ENCODE results near the gene ABCB9. TPM values are rescaled to one million over a fixed set of nuclear protein-coding genes. Genes with fewer than 3 reads are reported as not detected.

The ABCB9 gene
- total RNA-seq, 1 experiment from 2014 or later, result 32.7 TPM

DNA sequence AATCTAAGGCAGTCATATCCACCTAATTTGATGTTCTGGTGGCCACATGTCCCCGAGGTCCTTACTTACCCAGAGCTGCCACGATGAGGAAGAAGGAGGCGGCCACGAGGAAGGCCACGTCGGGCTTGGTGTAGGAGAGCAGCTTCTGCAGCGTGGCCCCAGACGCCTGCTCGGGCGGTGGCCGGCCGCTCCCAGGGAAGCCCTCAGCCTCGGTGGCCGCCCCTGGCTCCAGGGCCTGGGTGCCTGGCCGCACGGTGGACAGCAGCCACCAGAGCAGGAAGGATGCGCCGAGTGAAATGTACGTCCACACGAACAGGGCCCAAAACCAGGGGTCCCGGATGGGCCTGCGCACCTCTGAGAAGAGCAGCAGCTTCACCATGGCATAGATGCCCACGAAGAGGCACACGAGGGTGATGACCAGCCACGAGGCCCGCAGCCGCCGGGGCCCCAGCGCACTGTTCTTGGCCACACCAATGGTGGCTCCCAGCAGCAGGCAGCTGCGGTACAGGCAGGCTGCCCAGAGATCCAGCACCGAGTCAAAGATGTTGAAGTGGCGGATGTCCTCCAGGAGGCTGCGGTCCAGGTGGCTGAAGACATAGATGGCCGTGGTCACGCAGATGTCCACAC, 6.6 kb downstream of the ABCB9 start:
- no peak for ATAC-seq
- no peaks in the 10 kb centered on the region; the same call in none of the 2 replicates for H3K36me3 ChIP-seq (ENCODE audit: control insufficient read depth, insufficient read depth, low read length)
- H3K4me3 ChIP-seq (ENCODE audit: low read depth in 2 of 2, low read length in 2 of 2), result no peak overlapping the region
- H3K9me3 ChIP-seq (ENCODE audit: control insufficient read depth, insufficient read depth, low read depth, low read length), result no peaks in the 10 kb centered on the region
- no peak overlapping the region for H3K27ac ChIP-seq (ENCODE audit: low read length)
- H3K4me1 ChIP-seq (ENCODE audit: control insufficient read depth, insufficient read depth, low read length), result peaks cover 27% of the 10 kb centered on the region
- TF ChIP-seq TCF7L2 (IDR thresholded peaks at IDR 0.05; ENCODE audit: low read depth, low read length) (no peak), CTCF (IDR thresholded peaks at IDR 0.05) (no peak), POLR2AphosphoS5 (IDR thresholded peaks at IDR 0.05; ENCODE audit: low read depth, low read length) (no peak), REST (IDR thresholded peaks at IDR 0.05; ENCODE audit: insufficient read depth in 1 of 2, low read depth in 2 of 2, low read length in 1 of 2) (no peak), SIN3A (IDR thresholded peaks at IDR 0.05; ENCODE audit: borderline replicate concordance, insufficient read depth, low read depth, low read length) (no peak)
- POLR2A ChIA-PET, result no interaction called here
- in situ Hi-C loops (cut with HindIII; ENCODE audit: low pct_unique_long_range_greater_than_20kb, low sequenced_read_pairs) (no loop called here), intact Hi-C loops (cut with micrococcal nuclease; ENCODE audit: unreplicated experiment) (loop anchor here (2.0 to 10.0 kb wide), 2 partner anchors 99 to 165 kb away; no protein-coding TSS in a partner anchor)
- H3K27me3 ChIP-seq (ENCODE audit: control insufficient read depth, insufficient read depth, low read length), result no peaks in the 10 kb centered on the region
- CTCF ChIA-PET, result no interaction called here
- no peak for DNase-seq (ENCODE audit: low read depth, low spot score)
- no TSS peak for BruUV-seq (replicated peaks)

GRCh38 chr12:122958198-122958888, 7.9 kb downstream of the ABCB9 start:
- Histone ChIP-seq H3K27me3 (ENCODE audit: control insufficient read depth, insufficient read depth, low read length) (no peaks in the 10 kb centered on the region), H3K4me3 (ENCODE audit: low read depth in 2 of 2, low read length in 2 of 2) (no peak overlapping the region), H3K27ac (ENCODE audit: low read length) (no peak overlapping the region), H3K36me3 (ENCODE audit: control insufficient read depth, insufficient read depth, low read length) (no peaks in the 10 kb centered on the region; the same call in none of the 2 replicates), H3K4me1 (ENCODE audit: control insufficient read depth, insufficient read depth, low read length) (peaks cover 14% of the 10 kb centered on the region), H3K9me3 (ENCODE audit: control insufficient read depth, insufficient read depth, low read depth, low read length) (no peaks in the 10 kb centered on the region)
- no peak for ATAC-seq
- in situ Hi-C loops (cut with HindIII; ENCODE audit: low pct_unique_long_range_greater_than_20kb, low sequenced_read_pairs), result no loop called here
- TF ChIP-seq SIN3A (IDR thresholded peaks at IDR 0.05; ENCODE audit: borderline replicate concordance, insufficient read depth, low read depth, low read length) (no peak), REST (IDR thresholded peaks at IDR 0.05; ENCODE audit: insufficient read depth in 1 of 2, low read depth in 2 of 2, low read length in 1 of 2) (no peak), CTCF (IDR thresholded peaks at IDR 0.05) (no peak), POLR2AphosphoS5 (IDR thresholded peaks at IDR 0.05; ENCODE audit: low read depth, low read length) (no peak), TCF7L2 (IDR thresholded peaks at IDR 0.05; ENCODE audit: low read depth, low read length) (no peak)
- intact Hi-C loops (cut with micrococcal nuclease; ENCODE audit: unreplicated experiment), result loop anchor here (2.0 to 10.0 kb wide), 2 partner anchors 98 to 164 kb away; no protein-coding TSS in a partner anchor
- ChIA-PET POLR2A (no interaction called here), CTCF (no interaction called here)
- BruUV-seq (replicated peaks), result TSS peak; percentile 49
- no peak for DNase-seq (ENCODE audit: low read depth, low spot score)
